K562 (cell line): ENCODE measurements around the gene STK16. TPM values are rescaled to one million over a fixed set of nuclear protein-coding genes. Genes with fewer than 3 reads are reported as not detected.

Experiments used
- AFF4 ChIP-seq: sonication (generic); formaldehyde crosslinking; IDR thresholded peaks from 2 replicates; pipeline ENCODE4 v1.8.0; 2023; ENCODE audit warnings: mild to moderate bottlenecking, missing genetic modification reagents
- ATF6 ChIP-seq: sonication (generic); formaldehyde crosslinking; IDR thresholded peaks from 2 replicates; pipeline ENCODE4 v1.4.0; 2020; ENCODE audit warnings: mild to moderate bottlenecking, missing genetic modification reagents
- CSDE1 ChIP-seq, 2 experiments: fragments of 450-650 bp; IDR thresholded peaks; 2 replicates each; pipeline ENCODE4 v1.6.1; 2016; ENCODE audit warnings: mild to moderate bottlenecking in 1 of 2
- DNMT1 ChIP-seq: fragments of 450-650 bp; IDR thresholded peaks from 2 replicates; pipeline ENCODE4 v1.6.1; 2016; ENCODE audit warnings: antibody characterized with exemption, mild to moderate bottlenecking
- DPF2 ChIP-seq: fragments of 450-650 bp; IDR thresholded peaks from 2 replicates; pipeline ENCODE4 v1.6.1; 2016
- FUS ChIP-seq: fragments of 200-400 bp; formaldehyde crosslinking; optimal IDR thresholded peaks from 2 replicates; pipeline ENCODE3; 2017; ENCODE audit warnings: low read depth, low read length
- ILF3 ChIP-seq: fragments of 450-650 bp; IDR thresholded peaks from 2 replicates; pipeline ENCODE4 v1.6.1; 2018; ENCODE audit warnings: antibody characterized with exemption, mild to moderate bottlenecking, moderate library complexity, borderline replicate concordance
- NFIC ChIP-seq: fragments of 450-650 bp; IDR thresholded peaks from 2 replicates; pipeline ENCODE4 v1.6.1; 2017; ENCODE audit warnings: mild to moderate bottlenecking, inconsistent platforms
- PHB2 ChIP-seq: fragments of 450-650 bp; IDR thresholded peaks from 2 replicates; pipeline ENCODE4 v1.6.1; 2017; ENCODE audit warnings: low read depth
- SIX5 ChIP-seq, 2 experiments: IDR thresholded peaks; 2 replicates each; pipeline ENCODE4 v1.6.1; 2011; ENCODE audit warnings: low read length in 2 of 2, borderline replicate concordance in 1 of 2, low read depth in 1 of 2, mild to moderate bottlenecking in 1 of 2, moderate library complexity in 1 of 2; ENCODE audit not compliant: insufficient read depth in 1 of 2
- TBP ChIP-seq: optimal IDR thresholded peaks from 2 replicates; pipeline ENCODE3; 2011; ENCODE audit warnings: low read depth, low read length, improper control_type of control experiment
- TEAD1 ChIP-seq, 2 experiments: fragments of 450-650 bp in 1 of 2; sonication (generic) in 1 of 2; formaldehyde crosslinking; IDR thresholded peaks; 2 replicates each; pipeline versions ENCODE4 v1.4.0 to v1.8.0; 2020 to 2022; ENCODE audit warnings: mild to moderate bottlenecking in 2 of 2, missing genetic modification reagents in 1 of 2
- TGIF2 ChIP-seq: sonication (generic); formaldehyde crosslinking; IDR thresholded peaks from 2 replicates; pipeline ENCODE4 v1.8.1; 2022; ENCODE audit warnings: mild to moderate bottlenecking, missing genetic modification reagents, moderate library complexity
- THRB ChIP-seq: fragments of 450-650 bp; formaldehyde crosslinking; conservative IDR thresholded peaks from 2 replicates; pipeline ENCODE4 v1.4.0; 2022; ENCODE audit warnings: mild to moderate bottlenecking, missing genetic modification characterization
- XRCC3 ChIP-seq: fragments of 450-650 bp; IDR thresholded peaks from 2 replicates; pipeline ENCODE4 v1.6.1; 2017; ENCODE audit warnings: mild to moderate bottlenecking, moderate library complexity
- ZNF133 ChIP-seq: fragments of 250-450 bp; sonication (Bioruptor Pico); IDR thresholded peaks from 2 replicates; pipeline ENCODE4 v1.4.0; 2020; ENCODE audit warnings: mild to moderate bottlenecking
- ZNF395 ChIP-seq: fragments of 200-800 bp; sonication (Bioruptor generic); IDR thresholded peaks from 2 replicates; pipeline ENCODE4 v1.6.1; 2017; ENCODE audit warnings: missing genetic modification characterization, missing compliant biosample characterization
- polyA plus RNA-seq, 8 experiments: library from polyadenylated mRNA; depleted of rRNA in 4 of 8; stranded (reverse) in 5 of 8; unstranded in 3 of 8; fragments of >200 nt; fragmentation: Nextera tagmentation in 2 of 8; fragmentation: Illumina TruSeq in 1 of 8; extraction: Ambion mirVana in 2 of 8; extraction: Trizol in 1 of 8; gene quantifications; 2 replicates each; pipeline versions ENCODE4 v1.2.1 to v1.2.3, GENCODE V29; 2011 to 2014; ENCODE audit warnings: inconsistent platforms in 1 of 8, missing spikeins in 1 of 8
- total RNA-seq, 7 experiments: library from RNA; depleted of rRNA in 6 of 7; stranded (reverse); fragments of >200 nt in 6 of 7; fragmentation: Illumina TruSeq in 2 of 7; extraction: Trizol in 2 of 7; gene quantifications; 2 replicates each; pipeline versions ENCODE4 v1.2.1 to v1.2.3, GENCODE V29; 2011 to 2021; ENCODE audit warnings: low replicate concordance in 1 of 7

Gene STK16
- total and polyA plus RNA-seq, 9 of the 15 experiments (the other 6 are each of a cell fraction or from before 2014, with no cell fraction given): 5.4 to 36.2 (median 17.8) TPM

- TF ChIP-seq CSDE1 (IDR thresholded peaks at IDR 0.05) (no peak), DPF2 (no peak), ZNF133 (CRISPR knock-in tag) (no peak), ATF6 (0 out of 2 replicates have a peak, but pooled peaks have one; percentile 83), THRB (no peak), PHB2 (no peak), XRCC3 (no peak), AFF4 (CRISPR knock-in tag) (no peak), TBP (peak; percentile 72), ZNF395 (CRISPR knock-in tag) (no peak), TGIF2 (CRISPR knock-in tag) (no peak), SIX5 (IDR thresholded peaks at IDR 0.05; ENCODE audit: borderline replicate concordance in 1 of 2, insufficient read depth in 1 of 2, low read depth in 1 of 2, low read length in 2 of 2) (no peak), FUS (peak; percentile 27), TEAD1 (CRISPR knock-in tag; IDR thresholded peaks at IDR 0.05) (peak in 1 of 2 experiments; percentile 74; a peak in 2 of 4 replicates), ILF3 (no peak), NFIC (peak; percentile 70), DNMT1 (no peak)
These were observed 26.3 kb upstream of the STK16 start, which contains the start of gene ABCB6 (continued) for GRCh38 chr2:219218732-219219701.
